ENCODE data around the gene SPART. TPM values are rescaled to one million over a fixed set of nuclear protein-coding genes. Genes with fewer than 3 reads are reported as not detected.

Gene SPART
- total RNA-seq, 1 experiment from 2014 or later = 0.12 TPM

DNA sequence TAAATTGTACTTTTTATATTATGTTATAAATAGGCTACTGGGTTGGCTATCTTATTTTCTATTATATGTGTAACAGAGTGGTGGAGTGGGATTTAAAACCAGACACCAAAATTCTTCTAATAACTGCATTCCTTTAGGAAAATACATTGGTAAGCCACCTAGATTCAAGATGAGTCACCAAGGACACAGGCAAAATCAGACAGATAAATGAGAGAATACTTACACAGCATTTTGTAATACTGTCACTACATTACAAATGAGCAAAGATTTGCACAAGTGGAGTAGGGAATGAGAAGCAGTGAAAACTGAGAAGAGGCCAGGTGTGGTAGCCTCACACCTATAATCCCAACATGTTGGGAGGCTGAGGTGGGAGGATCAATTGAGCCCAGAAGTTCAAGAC lies 6.2 kb upstream of the SPART start:
- ATAC-seq (no peak), DNase-seq (ENCODE audit: low read depth, low spot score) (no peak)
- Histone ChIP-seq H3K4me1 (ENCODE audit: control insufficient read depth in 1 of 2, insufficient read depth in 2 of 2, low read length in 2 of 2) (no peaks in the 10 kb centered on the region), H3K36me3 (ENCODE audit: control insufficient read depth in 1 of 2, insufficient read depth in 2 of 2, low read length in 2 of 2) (no peaks in the 10 kb centered on the region), H3K27me3 (ENCODE audit: insufficient read depth, low read length) (no peaks in the 10 kb centered on the region), H3K9me3 (ENCODE audit: control insufficient read depth in 1 of 2, insufficient read depth in 1 of 2, low read depth in 1 of 2, low read length in 2 of 2) (peaks cover 0 to 12% of the 10 kb centered on the region in 2 experiments; a peak in 1 of 4 replicates), H3K9me2 (ENCODE audit: insufficient read depth) (no peaks in the 10 kb centered on the region), H2AFZ (ENCODE audit: low read depth, low read length, poor library complexity, severe bottlenecking) (no peak overlapping the region), H3K27ac (ENCODE audit: low read depth, low read length) (no peak overlapping the region), H3K4me2 (ENCODE audit: low read length) (no peak overlapping the region), H3K4me3 (replicated peaks in 1 of 2; ENCODE audit: low read depth in 1 of 2, low read length in 2 of 2) (no peak overlapping the region), H3K9ac (ENCODE audit: low read length) (no peak overlapping the region), H3K79me2 (ENCODE audit: insufficient read depth, low read length) (no peaks in the 10 kb centered on the region), H4K20me1 (ENCODE audit: insufficient read depth) (no peaks in the 10 kb centered on the region)
- no TSS peak for BruUV-seq (replicated peaks)
- RAD21 ChIA-PET (ENCODE audit: low non-redundant PET in 1 of 2, low total read pairs in 2 of 2, uncharacterized antibody in 2 of 2, unreplicated experiment in 2 of 2) = no interaction called here
- POLR2A ChIA-PET = no interaction called here
- intact Hi-C loops (cut with micrococcal nuclease) = no loop called here
- CTCF ChIA-PET = no interaction called here
- TF ChIP-seq ZNF274 (IDR thresholded peaks at IDR 0.05; ENCODE audit: low read depth, low read length) (no peak), TCF7L2 (IDR thresholded peaks at IDR 0.05; ENCODE audit: borderline replicate concordance, extremely low read depth, insufficient read depth, insufficient read length) (no peak), ZFX (IDR thresholded peaks at IDR 0.05) (no peak), SIN3A (IDR thresholded peaks at IDR 0.05; ENCODE audit: low read depth) (no peak), EZH2phosphoT487 (IDR thresholded peaks at IDR 0.05; ENCODE audit: borderline replicate concordance) (no peak), CBX3 (IDR thresholded peaks at IDR 0.05; ENCODE audit: low read depth) (no peak)
- TF ChIP-seq, protein P1, sequence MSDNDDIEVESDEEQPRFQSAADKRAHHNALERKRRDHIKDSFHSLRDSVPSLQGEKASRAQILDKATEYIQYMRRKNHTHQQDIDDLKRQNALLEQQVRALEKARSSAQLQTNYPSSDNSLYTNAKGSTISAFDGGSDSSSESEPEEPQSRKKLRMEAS (IDR thresholded peaks at IDR 0.05) = no peak

DNA sequence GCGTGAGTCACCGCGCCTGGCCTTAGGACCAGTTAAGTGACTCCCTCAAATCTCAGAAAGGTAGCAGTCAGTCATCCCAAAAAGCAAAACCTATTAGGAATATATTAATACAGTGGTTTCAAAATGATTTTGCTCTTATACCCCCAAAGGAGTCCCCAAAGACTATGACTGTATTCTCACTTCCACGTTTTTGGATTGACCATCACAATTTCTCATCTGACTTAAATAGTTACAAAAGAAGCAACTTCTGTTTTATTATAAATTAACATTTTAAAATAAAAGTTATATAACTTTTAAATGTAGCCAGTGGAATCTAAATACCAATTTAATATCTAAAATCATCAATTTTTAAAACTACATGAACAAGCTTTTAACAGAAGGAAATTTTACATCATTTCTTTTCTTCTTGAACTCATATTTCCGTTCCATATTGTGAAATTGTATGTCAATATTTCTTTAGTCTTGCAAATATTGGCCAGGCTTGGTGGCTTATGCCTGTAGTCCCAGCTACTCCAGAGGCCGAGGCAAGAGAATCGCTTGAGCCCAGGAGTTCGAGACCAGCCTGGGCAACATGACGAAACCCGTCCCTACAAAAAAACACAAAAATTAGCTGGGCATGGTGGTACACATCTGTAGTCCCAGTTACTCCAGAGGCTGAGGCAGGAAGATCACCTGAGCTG lies 1.5 kb upstream of the SPART start:
- no peak overlapping the region for H3K27ac ChIP-seq (ENCODE audit: low read depth, low read length)
- no peaks in the 10 kb centered on the region for H3K4me1 ChIP-seq (ENCODE audit: control insufficient read depth in 1 of 2, insufficient read depth in 2 of 2, low read length in 2 of 2)
- ChIA-PET RAD21 (ENCODE audit: low non-redundant PET in 1 of 2, low total read pairs in 2 of 2, uncharacterized antibody in 2 of 2, unreplicated experiment in 2 of 2) (no interaction called here), CTCF (no interaction called here), POLR2A (no interaction called here)
- DNase-seq (ENCODE audit: low read depth, low spot score) = no peak
- no peak overlapping the region for H3K9ac ChIP-seq (ENCODE audit: low read length)
- no peaks in the 10 kb centered on the region for H3K79me2 ChIP-seq (ENCODE audit: insufficient read depth, low read length)
- no peak overlapping the region for H3K4me2 ChIP-seq (ENCODE audit: low read length)
- H3K36me3 ChIP-seq (ENCODE audit: control insufficient read depth in 1 of 2, insufficient read depth in 2 of 2, low read length in 2 of 2) = no peaks in the 10 kb centered on the region
- H3K4me3 ChIP-seq (replicated peaks in 1 of 2; ENCODE audit: low read depth in 1 of 2, low read length in 2 of 2) = no peak overlapping the region
- no peaks in the 10 kb centered on the region for H3K27me3 ChIP-seq (ENCODE audit: insufficient read depth, low read length)
- ATAC-seq = no peak
- intact Hi-C loops (cut with micrococcal nuclease) = no loop called here
- no TSS peak for BruUV-seq (replicated peaks)
- H2AFZ ChIP-seq (ENCODE audit: low read depth, low read length, poor library complexity, severe bottlenecking) = no peak overlapping the region
- no peaks in the 10 kb centered on the region for H4K20me1 ChIP-seq (ENCODE audit: insufficient read depth)
- H3K9me2 ChIP-seq (ENCODE audit: insufficient read depth) = no peaks in the 10 kb centered on the region
- H3K9me3 ChIP-seq (ENCODE audit: control insufficient read depth in 1 of 2, insufficient read depth in 1 of 2, low read depth in 1 of 2, low read length in 2 of 2) = peaks cover 0 to 19% of the 10 kb centered on the region in 2 experiments; a peak in 2 of 4 replicates
- TF ChIP-seq CEBPB (IDR thresholded peaks at IDR 0.05; ENCODE audit: low read depth) (no peak), YY1 (IDR thresholded peaks at IDR 0.05; ENCODE audit: extremely low read depth, insufficient replicate concordance, low read depth, low read length) (no peak), EZH2 (IDR thresholded peaks at IDR 0.05) (no peak), CBX3 (IDR thresholded peaks at IDR 0.05; ENCODE audit: low read depth) (no peak), EZH2phosphoT487 (IDR thresholded peaks at IDR 0.05; ENCODE audit: borderline replicate concordance) (no peak), SP1 (IDR thresholded peaks at IDR 0.05; ENCODE audit: low read depth) (no peak), TCF7L2 (IDR thresholded peaks at IDR 0.05; ENCODE audit: borderline replicate concordance, extremely low read depth, insufficient read depth, insufficient read length) (no peak)
- TF ChIP-seq, protein P2, sequence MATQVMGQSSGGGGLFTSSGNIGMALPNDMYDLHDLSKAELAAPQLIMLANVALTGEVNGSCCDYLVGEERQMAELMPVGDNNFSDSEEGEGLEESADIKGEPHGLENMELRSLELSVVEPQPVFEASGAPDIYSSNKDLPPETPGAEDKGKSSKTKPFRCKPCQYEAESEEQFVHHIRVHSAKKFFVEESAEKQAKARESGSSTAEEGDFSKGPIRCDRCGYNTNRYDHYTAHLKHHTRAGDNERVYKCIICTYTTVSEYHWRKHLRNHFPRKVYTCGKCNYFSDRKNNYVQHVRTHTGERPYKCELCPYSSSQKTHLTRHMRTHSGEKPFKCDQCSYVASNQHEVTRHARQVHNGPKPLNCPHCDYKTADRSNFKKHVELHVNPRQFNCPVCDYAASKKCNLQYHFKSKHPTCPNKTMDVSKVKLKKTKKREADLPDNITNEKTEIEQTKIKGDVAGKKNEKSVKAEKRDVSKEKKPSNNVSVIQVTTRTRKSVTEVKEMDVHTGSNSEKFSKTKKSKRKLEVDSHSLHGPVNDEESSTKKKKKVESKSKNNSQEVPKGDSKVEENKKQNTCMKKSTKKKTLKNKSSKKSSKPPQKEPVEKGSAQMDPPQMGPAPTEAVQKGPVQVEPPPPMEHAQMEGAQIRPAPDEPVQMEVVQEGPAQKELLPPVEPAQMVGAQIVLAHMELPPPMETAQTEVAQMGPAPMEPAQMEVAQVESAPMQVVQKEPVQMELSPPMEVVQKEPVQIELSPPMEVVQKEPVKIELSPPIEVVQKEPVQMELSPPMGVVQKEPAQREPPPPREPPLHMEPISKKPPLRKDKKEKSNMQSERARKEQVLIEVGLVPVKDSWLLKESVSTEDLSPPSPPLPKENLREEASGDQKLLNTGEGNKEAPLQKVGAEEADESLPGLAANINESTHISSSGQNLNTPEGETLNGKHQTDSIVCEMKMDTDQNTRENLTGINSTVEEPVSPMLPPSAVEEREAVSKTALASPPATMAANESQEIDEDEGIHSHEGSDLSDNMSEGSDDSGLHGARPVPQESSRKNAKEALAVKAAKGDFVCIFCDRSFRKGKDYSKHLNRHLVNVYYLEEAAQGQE (IDR thresholded peaks at IDR 0.05; ENCODE audit: low read depth) = no peak
- TF ChIP-seq, protein P3, sequence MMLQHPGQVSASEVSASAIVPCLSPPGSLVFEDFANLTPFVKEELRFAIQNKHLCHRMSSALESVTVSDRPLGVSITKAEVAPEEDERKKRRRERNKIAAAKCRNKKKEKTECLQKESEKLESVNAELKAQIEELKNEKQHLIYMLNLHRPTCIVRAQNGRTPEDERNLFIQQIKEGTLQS (IDR thresholded peaks at IDR 0.05) = no peak
- TF ChIP-seq, protein P4, sequence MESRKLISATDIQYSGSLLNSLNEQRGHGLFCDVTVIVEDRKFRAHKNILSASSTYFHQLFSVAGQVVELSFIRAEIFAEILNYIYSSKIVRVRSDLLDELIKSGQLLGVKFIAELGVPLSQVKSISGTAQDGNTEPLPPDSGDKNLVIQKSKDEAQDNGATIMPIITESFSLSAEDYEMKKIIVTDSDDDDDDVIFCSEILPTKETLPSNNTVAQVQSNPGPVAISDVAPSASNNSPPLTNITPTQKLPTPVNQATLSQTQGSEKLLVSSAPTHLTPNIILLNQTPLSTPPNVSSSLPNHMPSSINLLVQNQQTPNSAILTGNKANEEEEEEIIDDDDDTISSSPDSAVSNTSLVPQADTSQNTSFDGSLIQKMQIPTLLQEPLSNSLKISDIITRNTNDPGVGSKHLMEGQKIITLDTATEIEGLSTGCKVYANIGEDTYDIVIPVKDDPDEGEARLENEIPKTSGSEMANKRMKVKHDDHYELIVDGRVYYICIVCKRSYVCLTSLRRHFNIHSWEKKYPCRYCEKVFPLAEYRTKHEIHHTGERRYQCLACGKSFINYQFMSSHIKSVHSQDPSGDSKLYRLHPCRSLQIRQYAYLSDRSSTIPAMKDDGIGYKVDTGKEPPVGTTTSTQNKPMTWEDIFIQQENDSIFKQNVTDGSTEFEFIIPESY (IDR thresholded peaks at IDR 0.05; ENCODE audit: extremely low read depth, insufficient replicate concordance, low read length) = no peak
